ENCODE results near the gene CXCL5. TPM values are rescaled to one million over a fixed set of nuclear protein-coding genes. Genes with fewer than 3 reads are reported as not detected.

CXCL5 gene
- total RNA-seq, 120 experiments from 2014 or later, result 0.18 to 3.4 (median 0.81) TPM; not detected in 1

Other genes with a start within 250 kb of the CXCL5 start
- 1 to 10 TPM in 6 of 120 experiments, under 1 TPM in 11, not detected in 103; 0.25 to 2.1 (median 0.63) TPM for gene CXCL6, start 162.0 kb downstream of the CXCL5 start, total RNA-seq
- gene PF4V1, start 145.4 kb downstream of the CXCL5 start, total RNA-seq, result not detected
- gene CXCL1, start 129.3 kb downstream of the CXCL5 start, total RNA-seq, result 10 to 100 TPM in 9 of 120 experiments, 1 to 10 TPM in 83, under 1 TPM in 20, not detected in 8; 0.36 to 65.1 (median 2.5) TPM
- 1 to 10 TPM in 15 of 120 experiments, under 1 TPM in 3, not detected in 102; 0.84 to 2.7 (median 1.2) TPM for gene PF4, start 16.6 kb downstream of the CXCL5 start, total RNA-seq
- 1 to 10 TPM in 39 of 120 experiments, under 1 TPM in 16, not detected in 65; 0.62 to 5.9 (median 1.3) TPM for gene PPBP, start 10.5 kb downstream of the CXCL5 start, total RNA-seq
- gene CXCL3, start 40.0 kb upstream of the CXCL5 start, total RNA-seq, result 10 to 100 TPM in 1 of 120 experiments, 1 to 10 TPM in 22, under 1 TPM in 39, not detected in 58; 0.29 to 10.3 (median 0.87) TPM
- gene CXCL2, start 100.5 kb upstream of the CXCL5 start, total RNA-seq, result 10 to 100 TPM in 12 of 120 experiments, 1 to 10 TPM in 96, under 1 TPM in 11, not detected in 1; 0.43 to 55.5 (median 2.9) TPM
- gene MTHFD2L, start 159.4 kb upstream of the CXCL5 start, total RNA-seq, result 10 to 100 TPM; 16.0 to 36.6 (median 25.4) TPM